ENCODE measurements around the gene HSD11B2. TPM values are rescaled to one million over a fixed set of nuclear protein-coding genes. Genes with fewer than 3 reads are reported as not detected.

Gene HSD11B2
- total and polyA plus RNA-seq, 2 of the 4 experiments (the other 2 are of a cell fraction): 0.26 TPM; not detected in 1

- no peak for TF ChIP-seq FOS (IDR thresholded peaks at IDR 0.05; ENCODE audit: low read depth, low read length)
Measured at GRCh38 chr16:67482233-67482924, 51.5 kb downstream of the HSD11B2 start (continued).

- H3K4me2 ChIP-seq (ENCODE audit: low read depth, low read length): no peak within 1 kb of the TSS
- H2AK9ac ChIP-seq (replicated peaks; ENCODE audit: low read depth, low read length, poor library complexity): peak within 1 kb of the TSS; percentile 74
- H3K79me1 ChIP-seq (ENCODE audit: low read depth in 1 of 2, low read length in 2 of 2): peaks cover 12 to 49% of the 10 kb centered on the region in 2 experiments; a peak in 3 of 4 replicates
- H2BK5ac ChIP-seq (ENCODE audit: low read depth, low read length, poor library complexity, severe bottlenecking): no peak within 1 kb of the TSS
- intact Hi-C loops (cut with micrococcal nuclease): no loop called here
- peak within 1 kb of the TSS in 1 of 2 experiments; percentile 70; a peak in 2 of 4 replicates for H4K8ac ChIP-seq (ENCODE audit: low read depth in 2 of 2, low read length in 2 of 2)
- H3K18ac ChIP-seq (ENCODE audit: low read depth, low read length): no peak within 1 kb of the TSS
- POLR2A ChIA-PET (ENCODE audit: unreplicated experiment): no interaction called here
- H3K9me3 ChIP-seq (ENCODE audit: control insufficient read depth, insufficient read depth, low read length): no peaks in the 10 kb centered on the region
- no peak within 1 kb of the TSS; the same call in 1 of the 2 replicates for H4K5ac ChIP-seq (ENCODE audit: low read depth, low read length)
- ATAC-seq (ENCODE audit: low read depth) (no peak), DNase-seq (no peak)
- TF ChIP-seq RFX5 (IDR thresholded peaks at IDR 0.05; ENCODE audit: low read depth, low read length) (no peak), BHLHE40 (IDR thresholded peaks at IDR 0.05; ENCODE audit: low read depth, low read length) (no peak), CEBPB (IDR thresholded peaks at IDR 0.05; ENCODE audit: low read depth, low read length) (no peak), MAFK (IDR thresholded peaks at IDR 0.05; ENCODE audit: low read depth, low read length) (no peak), CHD1 (IDR thresholded peaks at IDR 0.05; ENCODE audit: low read depth, low read length) (no peak), POLR2A (IDR thresholded peaks at IDR 0.05; ENCODE audit: low read depth, low read length) (no peak)
- TF ChIP-seq, protein P1, sequence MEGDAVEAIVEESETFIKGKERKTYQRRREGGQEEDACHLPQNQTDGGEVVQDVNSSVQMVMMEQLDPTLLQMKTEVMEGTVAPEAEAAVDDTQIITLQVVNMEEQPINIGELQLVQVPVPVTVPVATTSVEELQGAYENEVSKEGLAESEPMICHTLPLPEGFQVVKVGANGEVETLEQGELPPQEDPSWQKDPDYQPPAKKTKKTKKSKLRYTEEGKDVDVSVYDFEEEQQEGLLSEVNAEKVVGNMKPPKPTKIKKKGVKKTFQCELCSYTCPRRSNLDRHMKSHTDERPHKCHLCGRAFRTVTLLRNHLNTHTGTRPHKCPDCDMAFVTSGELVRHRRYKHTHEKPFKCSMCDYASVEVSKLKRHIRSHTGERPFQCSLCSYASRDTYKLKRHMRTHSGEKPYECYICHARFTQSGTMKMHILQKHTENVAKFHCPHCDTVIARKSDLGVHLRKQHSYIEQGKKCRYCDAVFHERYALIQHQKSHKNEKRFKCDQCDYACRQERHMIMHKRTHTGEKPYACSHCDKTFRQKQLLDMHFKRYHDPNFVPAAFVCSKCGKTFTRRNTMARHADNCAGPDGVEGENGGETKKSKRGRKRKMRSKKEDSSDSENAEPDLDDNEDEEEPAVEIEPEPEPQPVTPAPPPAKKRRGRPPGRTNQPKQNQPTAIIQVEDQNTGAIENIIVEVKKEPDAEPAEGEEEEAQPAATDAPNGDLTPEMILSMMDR (conservative IDR thresholded peaks at IDR 0.05; ENCODE audit: low read depth, low read length): no peak
- TF ChIP-seq, protein P2, sequence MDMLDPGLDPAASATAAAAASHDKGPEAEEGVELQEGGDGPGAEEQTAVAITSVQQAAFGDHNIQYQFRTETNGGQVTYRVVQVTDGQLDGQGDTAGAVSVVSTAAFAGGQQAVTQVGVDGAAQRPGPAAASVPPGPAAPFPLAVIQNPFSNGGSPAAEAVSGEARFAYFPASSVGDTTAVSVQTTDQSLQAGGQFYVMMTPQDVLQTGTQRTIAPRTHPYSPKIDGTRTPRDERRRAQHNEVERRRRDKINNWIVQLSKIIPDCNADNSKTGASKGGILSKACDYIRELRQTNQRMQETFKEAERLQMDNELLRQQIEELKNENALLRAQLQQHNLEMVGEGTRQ (IDR thresholded peaks at IDR 0.05; ENCODE audit: low read depth, low read length): no peak
- TF ChIP-seq, protein P3, sequence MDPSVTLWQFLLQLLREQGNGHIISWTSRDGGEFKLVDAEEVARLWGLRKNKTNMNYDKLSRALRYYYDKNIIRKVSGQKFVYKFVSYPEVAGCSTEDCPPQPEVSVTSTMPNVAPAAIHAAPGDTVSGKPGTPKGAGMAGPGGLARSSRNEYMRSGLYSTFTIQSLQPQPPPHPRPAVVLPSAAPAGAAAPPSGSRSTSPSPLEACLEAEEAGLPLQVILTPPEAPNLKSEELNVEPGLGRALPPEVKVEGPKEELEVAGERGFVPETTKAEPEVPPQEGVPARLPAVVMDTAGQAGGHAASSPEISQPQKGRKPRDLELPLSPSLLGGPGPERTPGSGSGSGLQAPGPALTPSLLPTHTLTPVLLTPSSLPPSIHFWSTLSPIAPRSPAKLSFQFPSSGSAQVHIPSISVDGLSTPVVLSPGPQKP (IDR thresholded peaks at IDR 0.05; ENCODE audit: borderline replicate concordance, low read depth, low read length): no peak
- no peaks in the 10 kb centered on the region for H3K27me3 ChIP-seq (ENCODE audit: control insufficient read depth, insufficient read depth, low read length)
- no peak within 1 kb of the TSS for H3K23ac ChIP-seq (ENCODE audit: low read depth, low read length)
- H2AK5ac ChIP-seq (ENCODE audit: low read depth, low read length): peak within 1 kb of the TSS; percentile 43; the same call in 1 of the 2 replicates
- no peak within 1 kb of the TSS for H3K27ac ChIP-seq (ENCODE audit: insufficient read depth, low read length)
- CTCF ChIA-PET: no interaction called here
- 100% methylated on average over 1 of the region's 6 CpGs; no CpG with 5 or more reads in 1 of the 2 experiments for WGBS, 2 experiments (ENCODE audit: extremely low coverage in 2 of 2, insufficient read length in 1 of 2)
- no peak within 1 kb of the TSS for H3K4me3 ChIP-seq (ENCODE audit: insufficient read depth, low read depth, low read length)
- H3K4ac ChIP-seq (ENCODE audit: low read depth, low read length): peak within 1 kb of the TSS; percentile 53
- peaks cover 15% of the 10 kb centered on the region for H4K20me1 ChIP-seq (ENCODE audit: insufficient read depth, low read length)
- H3K14ac ChIP-seq (replicated peaks; ENCODE audit: low read depth, low read length): no peak within 1 kb of the TSS; the same call in 1 of the 2 replicates
- peaks cover 14% of the 10 kb centered on the region for H3K4me1 ChIP-seq (ENCODE audit: control insufficient read depth, insufficient read depth, low read length)
- H3K9me1 ChIP-seq (ENCODE audit: insufficient read depth, low read length): no peaks in the 10 kb centered on the region; the same call in 1 of the 2 replicates
- H3K56ac ChIP-seq (ENCODE audit: extremely low read depth, insufficient read depth, low read length): no peak within 1 kb of the TSS
- no peak within 1 kb of the TSS for H2BK15ac ChIP-seq (ENCODE audit: low read depth, low read length)
- H4K91ac ChIP-seq (ENCODE audit: insufficient read depth, low read depth, low read length): no peak within 1 kb of the TSS
- dilution Hi-C loops (cut with HindIII; ENCODE audit: low sequenced_read_pairs, unreplicated experiment): no loop called here
- H2AFZ ChIP-seq (replicated peaks; ENCODE audit: low read length, poor library complexity): peak within 1 kb of the TSS; percentile 70
- H3K36me3 ChIP-seq (ENCODE audit: control insufficient read depth, insufficient read depth, low read length): no peaks in the 10 kb centered on the region
- H2BK120ac ChIP-seq (ENCODE audit: low read depth, low read length): no peak within 1 kb of the TSS
- no peak within 1 kb of the TSS for H3K9ac ChIP-seq (ENCODE audit: low read depth, low read length)
- in situ Hi-C loops (cut with MboI; ENCODE audit: low sequenced_read_pairs): no loop called here
- BruUV-seq (replicated peaks): no TSS peak
- H2BK20ac ChIP-seq (ENCODE audit: low read depth, low read length): no peak within 1 kb of the TSS
Measured at GRCh38 chr16:67483150-67483549, 52.2 kb downstream of the HSD11B2 start, which contains the start of gene AGRP. AGRP (minus strand) TSS chr16:67483547; CDS start chr16:67483398, 149 bp downstream.

All from IMR-90 (cell line).